Activated CD8-positive, alpha-beta T cell treated with anti-CD3 and anti-CD28 coated beads, Interleukin-2, amount 10 ng/mL, durations not matched to agents 7 days and 5 days (primary cell): ENCODE measurements around the gene FGD4. TPM values are rescaled to one million over a fixed set of nuclear protein-coding genes. Genes with fewer than 3 reads are reported as not detected.
"Not testable (repeated sequence)": the region's sequence is repeated elsewhere in the genome, so short reads cannot be mapped to it uniquely, and the experiment has no call there.

Experiments used
- ATAC-seq: fragments of 150-1000 bp; cut with Tn5 transposase; one replicate; pipeline ENCODE4 v1.10.0; 2021; ENCODE audit warnings: moderate library complexity
- CTCF ChIA-PET: fragments of 350-600 bp; sonication (Branson Sonifier 250); formaldehyde crosslinking; loops from one replicate; lab custom pipeline; 2021; ENCODE audit warnings: antibody characterized with exemption; lab: Charles Lee
- POLR2A ChIA-PET: fragments of 350-600 bp; sonication (Branson Sonifier 250); formaldehyde crosslinking; loops from one replicate; lab custom pipeline; 2021; ENCODE audit warnings: antibody characterized with exemption; lab: Charles Lee
- DNase-seq: peaks from one replicate; pipeline ENCODE4 v3.0.0-alpha.2; 2020
- H3K27ac Mint-ChIP-seq: one replicate; pipeline ENCODE4 v1.8.0; 2021; ENCODE audit warnings: mild to moderate bottlenecking, mixed read lengths
- H3K27me3 Mint-ChIP-seq: one replicate; pipeline ENCODE4 v1.8.0; 2021; ENCODE audit warnings: low read depth, mixed read lengths
- H3K36me3 Mint-ChIP-seq: one replicate; pipeline ENCODE4 v1.8.0; 2021; ENCODE audit warnings: low read depth, mixed read lengths
- H3K4me1 Mint-ChIP-seq: one replicate; pipeline ENCODE4 v1.8.0; 2021; ENCODE audit warnings: low read depth, mixed read lengths
- H3K4me3 Mint-ChIP-seq: one replicate; pipeline ENCODE4 v1.8.0; 2021; ENCODE audit warnings: mild to moderate bottlenecking, mixed read lengths
- H3K9me3 Mint-ChIP-seq: one replicate; pipeline ENCODE4 v1.8.0; 2022; ENCODE audit warnings: mixed read lengths; ENCODE audit not compliant: insufficient read depth
- total RNA-seq, 2 experiments: library from RNA; stranded (reverse); gene quantifications; one replicate each; pipeline ENCODE4 v1.2.3, GENCODE V29; 2021

Gene FGD4
- total RNA-seq, 2 experiments from 2014 or later = 0.66 to 0.68 TPM

GRCh38 chr12:32551058-32551457, 151.7 kb downstream of the FGD4 start:
- Mint-ChIP-seq H3K27ac (no peak overlapping the region), H3K4me1 (no peaks in the 10 kb centered on the region), H3K27me3 (peaks cover 5% of the 10 kb centered on the region), H3K9me3 (no peaks in the 10 kb centered on the region), H3K4me3 (no peak overlapping the region), H3K36me3 (no peaks in the 10 kb centered on the region)
- ATAC-seq (no peak), DNase-seq (no peak)
- CTCF ChIA-PET = no interaction called here
- POLR2A ChIA-PET = no interaction called here

- H3K36me3 Mint-ChIP-seq = no peaks in the 10 kb centered on the region
- ChIA-PET CTCF (no interaction called here), POLR2A (no interaction called here)
- DNase-seq = no peak
- no peak overlapping the region for H3K27ac Mint-ChIP-seq
- H3K9me3 Mint-ChIP-seq = no peaks in the 10 kb centered on the region
- no peak for ATAC-seq
- no peak overlapping the region for H3K4me3 Mint-ChIP-seq
- peaks cover 3% of the 10 kb centered on the region for H3K27me3 Mint-ChIP-seq
- H3K4me1 Mint-ChIP-seq = no peaks in the 10 kb centered on the region
Observed at GRCh38 chr12:32558903-32559302, 159.5 kb downstream of the FGD4 start.

- ChIA-PET POLR2A (no interaction called here), CTCF (no interaction called here)
- H3K27me3 Mint-ChIP-seq = peaks cover 3% of the 10 kb centered on the region
- no peaks in the 10 kb centered on the region for H3K36me3 Mint-ChIP-seq
- ATAC-seq (no peak), DNase-seq (no peak)
- H3K27ac Mint-ChIP-seq = no peak overlapping the region
- H3K4me3 Mint-ChIP-seq = no peak overlapping the region
- H3K9me3 Mint-ChIP-seq = no peaks in the 10 kb centered on the region
- no peaks in the 10 kb centered on the region for H3K4me1 Mint-ChIP-seq
Observed at GRCh38 chr12:32559434-32559833, 160.1 kb downstream of the FGD4 start.

- no peaks in the 10 kb centered on the region for H3K36me3 Mint-ChIP-seq
Observed at GRCh38 chr12:32560520-32560919, 161.2 kb downstream of the FGD4 start.

GRCh38 chr12:32561931-32562341, 162.6 kb downstream of the FGD4 start:
- POLR2A ChIA-PET = no interaction called here
- no peak for ATAC-seq
- CTCF ChIA-PET = no interaction called here
- Mint-ChIP-seq H3K27me3 (no peaks in the 10 kb centered on the region), H3K36me3 (no peaks in the 10 kb centered on the region), H3K9me3 (no peaks in the 10 kb centered on the region), H3K4me1 (no peaks in the 10 kb centered on the region), H3K4me3 (no peak overlapping the region), H3K27ac (no peak overlapping the region)
- DNase-seq = no peak

More at GRCh38 chr12:32560520-32560919, 161.2 kb downstream of the FGD4 start:
- H3K27me3 Mint-ChIP-seq = no peaks in the 10 kb centered on the region
- ChIA-PET POLR2A (no interaction called here), CTCF (interaction anchor here (1.0 kb wide), 1 partner anchor 23 kb away, joined by 3 read pairs; no protein-coding TSS in a partner anchor)
- DNase-seq (no peak), ATAC-seq (no peak)
- no peaks in the 10 kb centered on the region for H3K9me3 Mint-ChIP-seq
- H3K4me1 Mint-ChIP-seq = no peaks in the 10 kb centered on the region
- H3K4me3 Mint-ChIP-seq = no peak overlapping the region
- no peak overlapping the region for H3K27ac Mint-ChIP-seq

- H3K27me3 Mint-ChIP-seq, H3K9me3 Mint-ChIP-seq, H3K36me3 Mint-ChIP-seq, POLR2A ChIA-PET, ATAC-seq, H3K4me3 Mint-ChIP-seq, DNase-seq, H3K27ac Mint-ChIP-seq, CTCF ChIA-PET, H3K4me1 Mint-ChIP-seq: not testable (repeated sequence)
Observed at GRCh38 chr12:32562413-32562812, 163.1 kb downstream of the FGD4 start.

GRCh38 chr12:32566663-32567295, 167.4 kb downstream of the FGD4 start:
- no peaks in the 10 kb centered on the region for H3K9me3 Mint-ChIP-seq
- no peak for DNase-seq
- no peak overlapping the region for H3K27ac Mint-ChIP-seq
- no peaks in the 10 kb centered on the region for H3K4me1 Mint-ChIP-seq
- no peak overlapping the region for H3K4me3 Mint-ChIP-seq
- H3K36me3 Mint-ChIP-seq = no peaks in the 10 kb centered on the region
- ChIA-PET CTCF (interaction anchor here (1.0 to 1.5 kb wide), 3 partner anchors 22 to 914 kb away, joined by 3 to 4 read pairs (median 3); no protein-coding TSS in a partner anchor), POLR2A (no interaction called here)
- H3K27me3 Mint-ChIP-seq = no peaks in the 10 kb centered on the region
- no peak for ATAC-seq

- ATAC-seq = no peak
- no peak for DNase-seq
- Mint-ChIP-seq H3K36me3 (no peaks in the 10 kb centered on the region), H3K4me3 (no peak overlapping the region), H3K27ac (no peak overlapping the region), H3K4me1 (no peaks in the 10 kb centered on the region), H3K27me3 (no peaks in the 10 kb centered on the region), H3K9me3 (no peaks in the 10 kb centered on the region)
- POLR2A ChIA-PET = no interaction called here
- CTCF ChIA-PET = interaction anchor here (0.7 to 1.5 kb wide), 2 partner anchors 10 to 22 kb away, joined by 3 read pairs; no protein-coding TSS in a partner anchor
Observed at GRCh38 chr12:32567296-32567674, 167.9 kb downstream of the FGD4 start.

- POLR2A ChIA-PET = no interaction called here
- CTCF ChIA-PET = interaction anchor here (0.7 to 1.2 kb wide), 2 partner anchors 11 to 112 kb away, joined by 3 read pairs; no protein-coding TSS in a partner anchor
- no peaks in the 10 kb centered on the region for H3K27me3 Mint-ChIP-seq
- H3K27ac Mint-ChIP-seq = no peak overlapping the region
- H3K4me1 Mint-ChIP-seq = no peaks in the 10 kb centered on the region
- no peak overlapping the region for H3K4me3 Mint-ChIP-seq
- H3K36me3 Mint-ChIP-seq = no peaks in the 10 kb centered on the region
- ATAC-seq (no peak), DNase-seq (no peak)
- H3K9me3 Mint-ChIP-seq = no peaks in the 10 kb centered on the region
Observed at GRCh38 chr12:32568228-32568627, 168.9 kb downstream of the FGD4 start.

- ChIA-PET CTCF (no interaction called here), POLR2A (no interaction called here)
- ATAC-seq (no peak), DNase-seq (no peak)
- no peaks in the 10 kb centered on the region for H3K9me3 Mint-ChIP-seq
- H3K36me3 Mint-ChIP-seq = no peaks in the 10 kb centered on the region
- H3K4me1 Mint-ChIP-seq = no peaks in the 10 kb centered on the region
- H3K4me3 Mint-ChIP-seq = no peak overlapping the region
- H3K27ac Mint-ChIP-seq = no peak overlapping the region
- H3K27me3 Mint-ChIP-seq = no peaks in the 10 kb centered on the region
Observed at GRCh38 chr12:32569259-32569658, 169.9 kb downstream of the FGD4 start.

- H3K27ac Mint-ChIP-seq = no peak overlapping the region
- peaks cover 6% of the 10 kb centered on the region for H3K27me3 Mint-ChIP-seq
- ChIA-PET CTCF (no interaction called here), POLR2A (no interaction called here)
- H3K36me3 Mint-ChIP-seq = no peaks in the 10 kb centered on the region
- no peak overlapping the region for H3K4me3 Mint-ChIP-seq
- ATAC-seq (no peak), DNase-seq (no peak)
- no peaks in the 10 kb centered on the region for H3K9me3 Mint-ChIP-seq
- H3K4me1 Mint-ChIP-seq = no peaks in the 10 kb centered on the region
Observed at GRCh38 chr12:32574585-32574984, 175.2 kb downstream of the FGD4 start.

- Mint-ChIP-seq H3K9me3 (no peaks in the 10 kb centered on the region), H3K27ac (no peak overlapping the region), H3K4me1 (peaks cover 4% of the 10 kb centered on the region), H3K36me3 (no peaks in the 10 kb centered on the region), H3K27me3 (peaks cover 8% of the 10 kb centered on the region), H3K4me3 (no peak overlapping the region)
- CTCF ChIA-PET = interaction anchor here (1.0 kb wide), 1 partner anchor 24 kb away, joined by 3 read pairs; no protein-coding TSS in a partner anchor
- ATAC-seq (no peak), DNase-seq (no peak)
- POLR2A ChIA-PET = interaction anchor here (0.7 kb wide), 1 partner anchor 83 kb away, joined by 3 read pairs; no protein-coding TSS in a partner anchor
Observed at GRCh38 chr12:32577328-32577727, 178.0 kb downstream of the FGD4 start.
